ENCODE measurements around the gene PLCE1.
A peak's percentile ranks its signal among the peaks of the same experiment; 100 is the strongest.

The PLCE1 gene

GRCh38 chr10:93994438-93994801 lies 689 bp downstream of the PLCE1 start:
- no peak for DNase-seq (ENCODE audit: low read depth)

DNA sequence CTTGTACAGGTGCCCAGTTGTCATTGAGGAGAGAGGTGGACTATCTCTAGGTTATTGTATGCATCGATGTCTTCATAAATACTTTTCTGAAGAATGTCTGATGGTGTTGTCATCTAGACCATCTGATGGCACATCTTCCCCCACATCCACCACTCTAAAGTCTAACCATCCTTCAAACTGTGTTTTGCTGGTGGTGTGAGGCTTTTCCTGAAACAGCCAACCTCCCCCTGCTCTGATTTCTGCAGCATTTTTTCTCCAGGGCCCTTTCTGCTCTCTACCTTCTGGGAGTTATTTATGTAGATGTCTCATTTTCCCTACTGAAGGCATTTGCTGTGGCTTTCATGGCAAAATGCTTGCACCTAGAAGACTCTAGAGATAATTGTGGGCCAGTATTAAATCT lies 1.5 kb downstream of the PLCE1 start:
- no peak for DNase-seq (ENCODE audit: low read depth)

DNA sequence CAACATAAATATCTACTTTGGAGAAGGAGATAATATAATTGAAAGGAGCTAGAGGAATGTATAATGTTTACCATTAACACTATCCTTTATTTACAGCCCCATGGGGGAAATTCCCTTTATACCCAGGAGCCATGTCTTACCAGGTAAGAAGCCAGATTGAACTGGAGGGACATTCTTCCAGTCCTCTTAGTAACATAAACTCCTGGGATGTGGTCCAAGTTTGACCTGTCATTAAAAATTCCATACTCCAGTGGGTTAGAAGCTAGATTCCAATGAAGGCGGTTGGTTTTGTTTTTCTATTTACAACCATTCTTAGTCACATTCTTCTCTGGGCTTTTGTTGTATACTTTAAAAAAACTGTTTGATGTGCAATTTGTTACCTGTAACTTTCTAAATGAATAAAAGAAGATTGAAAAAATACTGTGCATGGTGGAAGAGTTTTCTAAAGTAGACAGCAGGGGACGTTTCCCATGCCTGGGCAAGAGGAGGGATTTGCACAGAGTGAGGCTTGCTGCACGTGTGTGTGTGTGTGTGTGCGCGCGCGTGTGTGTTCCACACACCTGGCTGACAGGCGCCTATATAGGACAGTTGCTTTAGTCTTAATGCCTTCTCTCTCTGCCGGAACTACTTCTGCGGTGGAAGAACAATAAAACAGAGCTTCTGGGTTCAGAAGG lies 2.0 kb downstream of the PLCE1 start:
- DNase-seq (ENCODE audit: low read depth) = no peak

- DNase-seq (ENCODE audit: low read depth) = no peak
These were observed 2.8 kb downstream of the PLCE1 start for GRCh38 chr10:93996551-93996950.

DNA sequence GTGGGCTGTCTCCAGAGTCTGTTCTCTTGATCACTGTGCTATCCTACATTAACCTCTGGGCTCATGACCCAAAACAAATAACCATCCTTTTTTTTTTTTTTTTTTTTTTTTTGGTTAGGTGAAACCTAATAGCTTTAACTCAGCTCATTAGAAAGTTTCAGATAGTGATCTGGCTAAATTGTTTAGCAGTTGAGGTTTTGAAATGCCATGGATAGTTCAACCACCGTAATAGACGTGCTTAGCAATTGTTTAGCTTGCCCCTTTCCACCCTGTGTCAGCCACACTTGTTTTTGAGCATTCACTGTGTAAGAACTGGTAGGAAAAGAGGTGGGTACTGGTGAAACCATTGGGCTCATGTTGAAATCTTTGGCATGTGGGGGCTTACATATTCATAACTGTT lies 3.8 kb downstream of the PLCE1 start:
- no peak for DNase-seq (ENCODE audit: low read depth)

DNA sequence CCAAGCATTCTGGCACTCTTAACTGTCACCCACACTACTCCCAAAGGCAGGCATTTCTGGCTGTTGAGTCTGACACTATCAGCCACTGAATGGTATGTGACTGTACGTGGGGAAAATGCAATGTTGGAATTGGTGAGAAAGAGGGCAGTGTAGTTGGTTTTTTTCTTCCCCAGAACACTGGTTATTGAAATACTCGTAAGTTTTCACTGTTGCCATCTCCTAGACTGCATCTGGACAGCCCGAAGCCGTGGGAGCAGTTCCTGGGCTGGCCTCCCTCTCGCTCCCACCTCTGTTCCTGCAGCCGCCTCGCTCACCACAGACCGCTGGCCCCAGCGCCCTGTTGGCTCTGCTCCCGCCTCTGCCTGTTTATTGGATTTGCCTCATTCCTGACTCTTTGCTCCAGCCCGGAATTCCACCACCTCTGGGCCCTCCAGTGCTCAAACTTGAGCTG lies 5.7 kb downstream of the PLCE1 start:
- DNase-seq (ENCODE audit: low read depth) = no peak

- no peak for DNase-seq (ENCODE audit: low read depth)
These were observed 7.1 kb downstream of the PLCE1 start for GRCh38 chr10:94000638-94001415.

GRCh38 chr10:94001416-94001810 lies 7.7 kb downstream of the PLCE1 start:
- DNase-seq (ENCODE audit: low read depth) = no peak

GRCh38 chr10:94002156-94002555 lies 8.4 kb downstream of the PLCE1 start:
- DNase-seq (ENCODE audit: low read depth) = no peak

GRCh38 chr10:94003488-94003887 lies 9.8 kb downstream of the PLCE1 start:
- DNase-seq (ENCODE audit: low read depth) = no peak

DNA sequence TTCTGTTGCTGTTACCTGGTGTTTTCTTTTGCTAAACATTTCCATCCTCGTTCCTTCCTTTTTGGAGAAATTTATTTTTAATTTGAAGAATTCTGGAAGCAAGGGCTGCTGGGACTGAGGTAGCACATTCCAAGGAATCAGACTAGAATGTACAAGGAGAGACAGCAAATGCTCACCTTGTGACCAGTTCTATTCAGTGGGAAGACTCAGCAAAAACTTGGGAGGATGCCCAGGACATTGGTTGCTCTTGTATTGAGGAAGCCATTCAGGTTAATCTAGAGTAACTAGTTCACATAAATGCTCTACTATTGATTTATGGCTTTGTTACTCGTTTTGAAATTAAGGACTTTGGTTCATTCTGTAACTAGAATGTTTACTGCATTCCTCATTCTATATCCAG lies 11.3 kb downstream of the PLCE1 start:
- no peak for DNase-seq (ENCODE audit: low read depth)

- peak; percentile 65 for DNase-seq (ENCODE audit: low read depth)
These were observed 13.1 kb downstream of the PLCE1 start for GRCh38 chr10:94006591-94007550.

DNA sequence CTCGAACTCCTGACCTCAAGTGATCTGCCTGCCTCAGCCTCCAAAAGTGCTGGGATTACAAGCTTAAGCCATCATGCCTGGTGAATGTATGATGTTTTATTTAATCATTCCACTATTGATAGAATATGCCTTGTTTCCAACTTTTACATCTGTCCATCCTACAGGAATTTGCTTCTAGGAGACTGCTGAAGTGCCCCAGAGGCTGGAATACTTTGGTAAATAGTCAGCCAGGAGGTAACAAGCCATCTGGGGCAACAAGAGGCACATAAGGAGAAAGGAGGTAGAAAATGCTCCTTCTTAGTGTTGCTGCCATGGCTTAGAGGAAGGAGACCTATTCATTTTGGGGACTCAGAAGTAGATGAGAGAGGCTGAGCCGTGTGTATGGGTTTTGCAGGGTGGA lies 14.8 kb downstream of the PLCE1 start:
- DNase-seq (ENCODE audit: low read depth) = no peak

- DNase-seq (ENCODE audit: low read depth) = no peak
These were observed 16.4 kb downstream of the PLCE1 start for GRCh38 chr10:94010116-94010515.

- DNase-seq (ENCODE audit: low read depth) = no peak
These were observed 17.2 kb downstream of the PLCE1 start for GRCh38 chr10:94010886-94011285.

- DNase-seq (ENCODE audit: low read depth) = no peak
These were observed 17.6 kb downstream of the PLCE1 start for GRCh38 chr10:94011296-94011695.

GRCh38 chr10:94012834-94013233 lies 19.1 kb downstream of the PLCE1 start:
- DNase-seq (ENCODE audit: low read depth) = no peak

DNA sequence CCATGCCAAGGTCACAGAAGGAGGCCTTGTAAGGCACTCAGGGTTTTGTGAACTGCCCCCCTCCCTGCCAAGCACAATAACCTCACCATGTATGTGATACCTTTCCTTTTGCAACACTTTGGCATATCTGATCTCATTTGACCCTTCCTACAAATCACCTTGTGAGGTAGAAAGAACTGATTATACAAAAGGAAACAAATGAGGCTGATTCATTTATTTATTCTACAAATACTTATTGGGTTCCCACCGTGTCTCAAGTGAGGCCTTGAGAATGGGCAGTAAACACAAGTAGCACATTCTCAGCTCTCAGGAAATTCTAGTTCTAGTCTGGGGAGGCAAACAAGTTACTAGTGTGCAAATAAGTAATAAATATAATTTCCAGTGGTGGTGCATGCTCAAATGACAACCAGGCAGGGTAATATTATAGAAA lies 19.6 kb downstream of the PLCE1 start:
- no peak for DNase-seq (ENCODE audit: low read depth)

- DNase-seq (ENCODE audit: low read depth) = no peak
These were observed 20.6 kb downstream of the PLCE1 start for GRCh38 chr10:94014304-94014703.

- no peak for DNase-seq (ENCODE audit: low read depth)
These were observed 23.3 kb downstream of the PLCE1 start for GRCh38 chr10:94016727-94017714.

GRCh38 chr10:94018107-94018506 lies 24.4 kb downstream of the PLCE1 start:
- no peak for DNase-seq (ENCODE audit: low read depth)
